GM23338 (cell line): Measurements from ENCODE around the gene TEKT5. TPM values are rescaled to one million over a fixed set of nuclear protein-coding genes. Genes with fewer than 3 reads are reported as not detected.

Experiments used
- CREB1 ChIP-seq: fragments of 250-450 bp; sonication (Bioruptor Pico); IDR thresholded peaks from 2 replicates; pipeline ENCODE4 v1.5.0; 2020; ENCODE audit warnings: low read depth, mild to moderate bottlenecking, moderate library complexity
- EZH2phosphoT487 ChIP-seq: fragments of 200-600 bp; sonication (generic); IDR thresholded peaks from one replicate; pipeline ENCODE4 v1.8.1; 2018; ENCODE audit warnings: antibody characterized with exemption; ENCODE audit not compliant: unreplicated experiment
- JUNB ChIP-seq: IDR thresholded peaks from one replicate; pipeline ENCODE4 v1.6.1; 2016; ENCODE audit warnings: antibody characterized with exemption; ENCODE audit not compliant: unreplicated experiment
- NANOG ChIP-seq: IDR thresholded peaks from 2 replicates; pipeline ENCODE4 v1.6.1; 2016; ENCODE audit warnings: antibody characterized with exemption, borderline replicate concordance
- ZNF331 ChIP-seq: fragments of 250-450 bp; sonication (Bioruptor Pico); IDR thresholded peaks from 2 replicates; pipeline ENCODE4 v1.5.0; 2020; ENCODE audit warnings: low read depth, mild to moderate bottlenecking, moderate library complexity
- polyA plus RNA-seq: library from polyadenylated mRNA; unstranded; fragments of >200 nt; fragmentation: Nextera tagmentation; extraction: Ambion mirVana; gene quantifications from 2 replicates; pipeline ENCODE4 v1.2.1, GENCODE V29; 2016
- total RNA-seq: library from RNA; depleted of rRNA; stranded (reverse); fragments of >200 nt; shearing (Covaris generic); gene quantifications from 2 replicates; pipeline ENCODE4 v1.2.3, GENCODE V29; 2014
- TF ChIP-seq, protein P1 (sequence below): fragments of 250-450 bp; sonication (Bioruptor Pico); IDR thresholded peaks from 2 replicates; pipeline ENCODE4 v1.5.0; 2020; ENCODE audit warnings: mild to moderate bottlenecking, moderate library complexity
- TF ChIP-seq, protein P2 (sequence below): IDR thresholded peaks from one replicate; pipeline ENCODE4 v1.6.1; 2018; ENCODE audit warnings: antibody characterized with exemption; ENCODE audit not compliant: unreplicated experiment
- TF ChIP-seq, protein P3 (sequence below): IDR thresholded peaks from 2 replicates; pipeline ENCODE4 v1.6.1; 2016; ENCODE audit warnings: antibody characterized with exemption

The TEKT5 gene
- total and polyA plus RNA-seq, 2 experiments from 2014 or later = 0.52 TPM; not detected in 1

DNA sequence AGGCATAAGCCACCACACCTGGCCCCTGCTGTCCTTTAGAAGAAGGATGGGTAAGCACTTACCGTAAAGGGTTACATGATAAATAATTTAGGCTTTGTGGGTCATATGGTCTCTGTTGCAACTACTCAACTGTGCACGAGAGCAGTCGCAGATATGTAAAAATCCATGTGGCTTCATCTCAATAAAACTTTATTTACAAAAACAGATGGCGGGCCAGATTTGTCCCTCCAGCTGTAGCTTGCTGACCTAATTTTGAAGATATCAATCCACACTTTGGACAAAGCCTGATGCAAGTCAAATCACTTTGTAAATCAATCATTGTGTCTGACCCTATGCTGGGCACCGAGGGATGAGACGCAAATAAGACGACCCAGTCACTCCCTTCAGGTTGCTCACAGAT is 12.1 kb downstream of the TEKT5 start (continued):
- TF ChIP-seq, protein P1, sequence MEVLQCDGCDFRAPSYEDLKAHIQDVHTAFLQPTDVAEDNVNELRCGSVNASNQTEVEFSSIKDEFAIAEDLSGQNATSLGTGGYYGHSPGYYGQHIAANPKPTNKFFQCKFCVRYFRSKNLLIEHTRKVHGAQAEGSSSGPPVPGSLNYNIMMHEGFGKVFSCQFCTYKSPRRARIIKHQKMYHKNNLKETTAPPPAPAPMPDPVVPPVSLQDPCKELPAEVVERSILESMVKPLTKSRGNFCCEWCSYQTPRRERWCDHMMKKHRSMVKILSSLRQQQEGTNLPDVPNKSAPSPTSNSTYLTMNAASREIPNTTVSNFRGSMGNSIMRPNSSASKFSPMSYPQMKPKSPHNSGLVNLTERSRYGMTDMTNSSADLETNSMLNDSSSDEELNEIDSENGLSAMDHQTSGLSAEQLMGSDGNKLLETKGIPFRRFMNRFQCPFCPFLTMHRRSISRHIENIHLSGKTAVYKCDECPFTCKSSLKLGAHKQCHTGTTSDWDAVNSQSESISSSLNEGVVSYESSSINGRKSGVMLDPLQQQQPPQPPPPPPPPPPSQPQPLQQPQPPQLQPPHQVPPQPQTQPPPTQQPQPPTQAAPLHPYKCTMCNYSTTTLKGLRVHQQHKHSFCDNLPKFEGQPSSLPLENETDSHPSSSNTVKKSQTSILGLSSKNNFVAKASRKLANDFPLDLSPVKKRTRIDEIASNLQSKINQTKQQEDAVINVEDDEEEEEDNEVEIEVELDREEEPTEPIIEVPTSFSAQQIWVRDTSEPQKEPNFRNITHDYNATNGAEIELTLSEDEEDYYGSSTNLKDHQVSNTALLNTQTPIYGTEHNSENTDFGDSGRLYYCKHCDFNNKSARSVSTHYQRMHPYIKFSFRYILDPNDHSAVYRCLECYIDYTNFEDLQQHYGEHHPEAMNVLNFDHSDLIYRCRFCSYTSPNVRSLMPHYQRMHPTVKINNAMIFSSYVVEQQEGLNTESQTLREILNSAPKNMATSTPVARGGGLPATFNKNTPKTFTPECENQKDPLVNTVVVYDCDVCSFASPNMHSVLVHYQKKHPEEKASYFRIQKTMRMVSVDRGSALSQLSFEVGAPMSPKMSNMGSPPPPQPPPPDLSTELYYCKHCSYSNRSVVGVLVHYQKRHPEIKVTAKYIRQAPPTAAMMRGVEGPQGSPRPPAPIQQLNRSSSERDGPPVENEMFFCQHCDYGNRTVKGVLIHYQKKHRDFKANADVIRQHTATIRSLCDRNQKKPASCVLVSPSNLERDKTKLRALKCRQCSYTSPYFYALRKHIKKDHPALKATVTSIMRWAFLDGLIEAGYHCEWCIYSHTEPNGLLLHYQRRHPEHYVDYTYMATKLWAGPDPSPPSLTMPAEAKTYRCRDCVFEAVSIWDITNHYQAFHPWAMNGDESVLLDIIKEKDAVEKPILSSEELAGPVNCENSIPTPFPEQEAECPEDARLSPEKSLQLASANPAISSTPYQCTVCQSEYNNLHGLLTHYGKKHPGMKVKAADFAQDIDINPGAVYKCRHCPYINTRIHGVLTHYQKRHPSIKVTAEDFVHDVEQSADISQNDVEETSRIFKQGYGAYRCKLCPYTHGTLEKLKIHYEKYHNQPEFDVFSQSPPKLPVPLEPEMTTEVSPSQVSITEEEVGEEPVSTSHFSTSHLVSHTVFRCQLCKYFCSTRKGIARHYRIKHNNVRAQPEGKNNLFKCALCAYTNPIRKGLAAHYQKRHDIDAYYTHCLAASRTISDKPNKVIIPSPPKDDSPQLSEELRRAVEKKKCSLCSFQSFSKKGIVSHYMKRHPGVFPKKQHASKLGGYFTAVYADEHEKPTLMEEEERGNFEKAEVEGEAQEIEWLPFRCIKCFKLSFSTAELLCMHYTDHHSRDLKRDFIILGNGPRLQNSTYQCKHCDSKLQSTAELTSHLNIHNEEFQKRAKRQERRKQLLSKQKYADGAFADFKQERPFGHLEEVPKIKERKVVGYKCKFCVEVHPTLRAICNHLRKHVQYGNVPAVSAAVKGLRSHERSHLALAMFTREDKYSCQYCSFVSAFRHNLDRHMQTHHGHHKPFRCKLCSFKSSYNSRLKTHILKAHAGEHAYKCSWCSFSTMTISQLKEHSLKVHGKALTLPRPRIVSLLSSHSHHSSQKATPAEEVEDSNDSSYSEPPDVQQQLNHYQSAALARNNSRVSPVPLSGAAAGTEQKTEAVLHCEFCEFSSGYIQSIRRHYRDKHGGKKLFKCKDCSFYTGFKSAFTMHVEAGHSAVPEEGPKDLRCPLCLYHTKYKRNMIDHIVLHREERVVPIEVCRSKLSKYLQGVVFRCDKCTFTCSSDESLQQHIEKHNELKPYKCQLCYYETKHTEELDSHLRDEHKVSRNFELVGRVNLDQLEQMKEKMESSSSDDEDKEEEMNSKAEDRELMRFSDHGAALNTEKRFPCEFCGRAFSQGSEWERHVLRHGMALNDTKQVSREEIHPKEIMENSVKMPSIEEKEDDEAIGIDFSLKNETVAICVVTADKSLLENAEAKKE (CRISPR knock-in tag) = no peak
- TF ChIP-seq CREB1 (CRISPR knock-in tag) (no peak), JUNB (no peak), NANOG (no peak), ZNF331 (CRISPR knock-in tag) (no peak), EZH2phosphoT487 (no peak)
- TF ChIP-seq, protein P2, sequence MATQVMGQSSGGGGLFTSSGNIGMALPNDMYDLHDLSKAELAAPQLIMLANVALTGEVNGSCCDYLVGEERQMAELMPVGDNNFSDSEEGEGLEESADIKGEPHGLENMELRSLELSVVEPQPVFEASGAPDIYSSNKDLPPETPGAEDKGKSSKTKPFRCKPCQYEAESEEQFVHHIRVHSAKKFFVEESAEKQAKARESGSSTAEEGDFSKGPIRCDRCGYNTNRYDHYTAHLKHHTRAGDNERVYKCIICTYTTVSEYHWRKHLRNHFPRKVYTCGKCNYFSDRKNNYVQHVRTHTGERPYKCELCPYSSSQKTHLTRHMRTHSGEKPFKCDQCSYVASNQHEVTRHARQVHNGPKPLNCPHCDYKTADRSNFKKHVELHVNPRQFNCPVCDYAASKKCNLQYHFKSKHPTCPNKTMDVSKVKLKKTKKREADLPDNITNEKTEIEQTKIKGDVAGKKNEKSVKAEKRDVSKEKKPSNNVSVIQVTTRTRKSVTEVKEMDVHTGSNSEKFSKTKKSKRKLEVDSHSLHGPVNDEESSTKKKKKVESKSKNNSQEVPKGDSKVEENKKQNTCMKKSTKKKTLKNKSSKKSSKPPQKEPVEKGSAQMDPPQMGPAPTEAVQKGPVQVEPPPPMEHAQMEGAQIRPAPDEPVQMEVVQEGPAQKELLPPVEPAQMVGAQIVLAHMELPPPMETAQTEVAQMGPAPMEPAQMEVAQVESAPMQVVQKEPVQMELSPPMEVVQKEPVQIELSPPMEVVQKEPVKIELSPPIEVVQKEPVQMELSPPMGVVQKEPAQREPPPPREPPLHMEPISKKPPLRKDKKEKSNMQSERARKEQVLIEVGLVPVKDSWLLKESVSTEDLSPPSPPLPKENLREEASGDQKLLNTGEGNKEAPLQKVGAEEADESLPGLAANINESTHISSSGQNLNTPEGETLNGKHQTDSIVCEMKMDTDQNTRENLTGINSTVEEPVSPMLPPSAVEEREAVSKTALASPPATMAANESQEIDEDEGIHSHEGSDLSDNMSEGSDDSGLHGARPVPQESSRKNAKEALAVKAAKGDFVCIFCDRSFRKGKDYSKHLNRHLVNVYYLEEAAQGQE = no peak
- TF ChIP-seq, protein P3, sequence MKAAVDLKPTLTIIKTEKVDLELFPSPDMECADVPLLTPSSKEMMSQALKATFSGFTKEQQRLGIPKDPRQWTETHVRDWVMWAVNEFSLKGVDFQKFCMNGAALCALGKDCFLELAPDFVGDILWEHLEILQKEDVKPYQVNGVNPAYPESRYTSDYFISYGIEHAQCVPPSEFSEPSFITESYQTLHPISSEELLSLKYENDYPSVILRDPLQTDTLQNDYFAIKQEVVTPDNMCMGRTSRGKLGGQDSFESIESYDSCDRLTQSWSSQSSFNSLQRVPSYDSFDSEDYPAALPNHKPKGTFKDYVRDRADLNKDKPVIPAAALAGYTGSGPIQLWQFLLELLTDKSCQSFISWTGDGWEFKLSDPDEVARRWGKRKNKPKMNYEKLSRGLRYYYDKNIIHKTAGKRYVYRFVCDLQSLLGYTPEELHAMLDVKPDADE = no peak
